ENCODE measurements around the gene BYSL.

Gene BYSL
- long read RNA-seq, donor 1, transcript BYSL-201 (7 exons, 2,029 nt), result major isoform, 6 of 21 reads
- long read RNA-seq, donor 1, partial matches to known transcripts, result 13 of 21 reads
- long read RNA-seq, donor 1, other reads (novel, unspliced or antisense), result 0 of 21 reads
- long read RNA-seq, donor 2, partial matches to known transcripts, result 5 of 7 reads
- long read RNA-seq, donor 2, other reads (novel, unspliced or antisense), result 0 of 7 reads
- long read RNA-seq, donor 3, partial matches to known transcripts, result 6 of 8 reads
- long read RNA-seq, donor 3, other reads (novel, unspliced or antisense), result 0 of 8 reads
- long read RNA-seq, donor 4, transcript BYSL-201 (7 exons, 2,029 nt), result major isoform, 6 of 16 reads
- long read RNA-seq, donor 4, partial matches to known transcripts, result 8 of 16 reads
- long read RNA-seq, donor 4, other reads (novel, unspliced or antisense), result 0 of 16 reads
- long read RNA-seq, donor 5, transcript BYSL-201 (7 exons, 2,029 nt), result major isoform, 5 of 18 reads
- long read RNA-seq, donor 5, partial matches to known transcripts, result 11 of 18 reads
- long read RNA-seq, donor 5, other reads (novel, unspliced or antisense), result 0 of 18 reads
- long read RNA-seq, donor 6, partial matches to known transcripts, result 11 of 11 reads
- long read RNA-seq, donor 6, other reads (novel, unspliced or antisense), result 0 of 11 reads
- long read RNA-seq, donor 7, transcript BYSL-201 (7 exons, 2,029 nt), result major isoform, 5 of 21 reads
- long read RNA-seq, donor 7, partial matches to known transcripts, result 15 of 21 reads
- long read RNA-seq, donor 7, other reads (novel, unspliced or antisense), result 0 of 21 reads
- long read RNA-seq, donor 8, transcript BYSL-201 (7 exons, 2,029 nt), result major isoform, 6 of 24 reads
- long read RNA-seq, donor 8, partial matches to known transcripts, result 18 of 24 reads
- long read RNA-seq, donor 8, other reads (novel, unspliced or antisense), result 0 of 24 reads

GRCh38 chr6:41920921-41921711 lies at the start of gene BYSL, which contains the start of gene MED20:
Gene BYSL (plus strand): TSS chr6:41921499. CDS start chr6:41921563, 64 bp downstream.
Gene MED20 (minus strand): TSS chr6:41921139. CDS start chr6:41921018, 121 bp downstream.
- peak; percentile 98 for DNase-seq

- no peak for DNase-seq
Observed at GRCh38 chr6:41871691-41872090, 49.6 kb upstream of the BYSL start.

DNA sequence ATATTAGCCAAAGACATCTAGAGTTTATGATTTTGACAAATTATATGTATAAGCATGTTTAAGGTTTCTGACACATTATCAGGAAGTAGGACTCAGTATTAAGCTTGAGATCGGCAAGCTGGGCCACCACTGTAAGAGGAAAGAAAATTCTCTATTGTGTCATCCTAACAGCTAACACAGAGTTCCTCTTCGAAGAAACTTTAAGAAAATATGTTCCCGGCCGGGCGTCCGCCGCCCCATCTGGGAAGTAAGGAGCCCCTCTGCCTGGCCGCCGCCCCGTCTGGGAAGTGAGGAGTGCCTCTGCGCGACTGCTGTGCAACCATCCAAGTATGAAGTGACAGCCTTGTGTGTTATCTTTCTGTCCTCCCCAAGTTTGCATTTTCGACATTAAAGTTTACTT lies 49.2 kb upstream of the BYSL start:
- DNase-seq, result no peak

GRCh38 chr6:41874741-41875140 lies 46.6 kb upstream of the BYSL start:
- DNase-seq, result no peak

- DNase-seq, result no peak
Observed at GRCh38 chr6:41877051-41877680, 44.1 kb upstream of the BYSL start.

DNA sequence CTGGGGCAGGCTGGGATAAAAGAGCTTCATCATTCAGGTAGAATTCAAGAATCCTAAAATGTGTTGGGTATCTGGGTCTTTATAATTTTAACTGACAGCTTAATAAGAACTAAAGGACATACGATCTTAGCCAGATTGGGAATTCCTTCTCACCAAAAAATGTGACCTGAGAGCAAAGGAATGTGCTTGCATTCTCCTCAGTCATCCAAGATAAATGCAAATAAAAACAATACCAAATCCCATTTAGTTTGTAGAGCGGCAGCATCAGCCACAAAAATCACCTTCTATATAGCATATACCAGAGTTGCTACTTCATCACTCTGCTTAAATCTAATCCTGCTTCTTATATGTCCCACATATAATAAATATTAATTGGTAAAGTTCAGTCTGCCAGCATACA lies 43.1 kb upstream of the BYSL start:
- DNase-seq, result no peak

GRCh38 chr6:41878961-41879405 lies 42.3 kb upstream of the BYSL start:
- DNase-seq, result no peak

GRCh38 chr6:41881506-41881905 lies 39.8 kb upstream of the BYSL start:
- no peak for DNase-seq

GRCh38 chr6:41884957-41885356 lies 36.3 kb upstream of the BYSL start:
- no peak for DNase-seq

DNA sequence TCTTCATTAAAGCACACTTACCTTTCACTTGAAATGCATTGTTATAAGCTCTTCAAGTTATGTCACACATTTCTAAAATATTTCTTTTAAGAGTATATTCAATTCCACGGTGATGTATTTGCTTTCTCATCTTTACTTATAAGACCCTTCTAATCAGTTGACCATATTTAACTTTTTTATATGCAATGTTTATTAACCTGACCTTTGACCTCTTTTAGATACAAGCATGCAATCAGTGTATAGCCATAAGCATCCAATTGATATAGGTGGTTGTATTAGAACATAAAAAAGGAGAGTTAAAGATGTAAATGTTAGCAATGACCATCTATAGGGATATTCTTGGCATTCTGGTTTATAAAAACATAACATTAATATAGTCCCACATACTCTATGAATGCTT lies 35.4 kb upstream of the BYSL start:
- no peak for DNase-seq

GRCh38 chr6:41887331-41887751 lies 34.0 kb upstream of the BYSL start:
- DNase-seq, result no peak

- DNase-seq, result no peak
Observed at GRCh38 chr6:41892921-41893564, 28.3 kb upstream of the BYSL start.

- peak; percentile 57 for DNase-seq
Observed at GRCh38 chr6:41894366-41895299, 26.7 kb upstream of the BYSL start.

DNA sequence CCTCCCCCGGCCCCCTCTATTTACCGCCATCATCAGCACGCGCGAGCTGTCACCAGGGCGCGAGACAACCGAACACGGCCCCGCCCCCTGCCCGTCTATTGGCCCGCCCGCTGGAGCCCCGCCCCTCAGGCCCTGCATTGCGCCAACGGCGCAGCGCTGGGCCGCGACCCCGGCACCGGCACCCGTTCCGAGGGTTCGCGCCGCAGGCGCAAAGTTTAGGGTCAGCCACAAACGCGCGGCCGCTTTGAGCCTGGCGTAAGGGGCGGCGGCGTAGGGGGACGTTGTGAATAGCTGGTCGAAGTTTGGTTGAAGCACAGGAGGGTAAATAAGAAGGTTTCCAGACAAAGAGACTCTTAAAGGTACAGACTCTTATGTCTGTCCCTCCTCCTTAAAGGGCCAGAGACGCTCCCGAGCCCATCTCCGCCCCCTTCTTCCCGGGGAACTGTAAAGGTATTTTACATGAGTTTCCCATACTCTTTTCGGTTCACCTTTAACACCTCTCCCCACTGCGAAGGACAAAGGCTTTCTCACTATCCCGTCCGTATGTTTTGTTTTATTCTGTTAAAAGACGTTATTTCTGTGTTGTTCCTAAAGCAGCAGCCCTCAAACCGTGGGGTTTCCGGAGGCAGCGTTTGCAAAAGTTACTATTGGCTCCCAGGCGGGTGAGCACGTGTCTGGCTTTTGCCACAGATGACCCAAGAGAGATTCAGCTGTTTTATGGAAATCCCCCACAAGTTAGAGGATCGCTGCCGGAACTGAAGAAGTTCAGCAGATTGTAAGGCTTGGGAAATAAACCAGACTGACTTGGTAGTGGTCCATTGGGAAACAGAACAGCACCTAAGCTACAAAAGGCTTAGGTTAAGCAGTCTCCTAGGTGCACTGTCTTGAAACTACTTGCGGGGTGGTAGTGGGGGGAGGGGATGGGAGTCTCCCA lies 25.7 kb upstream of the BYSL start, which contains the start of gene USP49:
Gene USP49, minus strand, starts transcription at position 76 of the 934 bp plus-strand sequence. CDS start 88,392 bp downstream, outside the sequence.
- peak; percentile 96 for DNase-seq

GRCh38 chr6:41896281-41896680 lies 25.0 kb upstream of the BYSL start:
- no peak for DNase-seq

DNA sequence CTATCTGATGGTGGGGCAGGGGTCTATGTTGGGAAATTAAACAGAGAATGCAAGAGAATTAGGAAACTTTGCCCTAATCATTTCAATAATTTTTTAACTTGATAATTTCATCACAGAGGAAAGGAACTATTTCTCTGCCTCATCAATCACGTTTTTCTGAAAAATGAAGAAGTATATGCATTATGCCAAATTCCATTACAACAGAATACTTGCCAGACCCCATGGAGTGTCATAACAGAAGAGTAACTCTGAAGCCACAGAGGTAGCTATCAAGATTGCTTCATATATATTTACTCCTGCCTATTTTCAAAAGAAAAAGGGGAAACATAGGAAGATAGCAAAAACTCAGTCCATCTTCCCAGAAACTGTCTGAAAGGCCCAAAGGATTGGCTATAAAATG lies 20.4 kb upstream of the BYSL start:
- DNase-seq, result no peak

GRCh38 chr6:41901882-41902519 lies 19.3 kb upstream of the BYSL start:
- DNase-seq, result no peak

GRCh38 chr6:41909727-41910126 lies 11.6 kb upstream of the BYSL start:
- no peak for DNase-seq
